Mucosa of descending colon (tissue), 3 donors: ENCODE measurements around the gene PSAP. TPM values are rescaled to one million over a fixed set of nuclear protein-coding genes. Genes with fewer than 3 reads are reported as not detected.
A peak's percentile ranks its signal among the peaks of the same experiment; 100 is the strongest.
"Not testable (repeated sequence)": the region's sequence is repeated elsewhere in the genome, so short reads cannot be mapped to it uniquely, and the experiment has no call there.

Source experiments
- ATAC-seq: fragments of 200-7000 bp; cut with Tn5 transposase; one replicate; pipeline ENCODE4 v1.9.1; 2020; ENCODE audit warnings: mild to moderate bottlenecking, moderate library complexity
- DNase-seq, 3 donors: peaks; one replicate each; pipeline ENCODE4 v3.0.0-alpha.2; 2020
- H3K36me3 ChIP-seq: fragments of 200-600 bp; one replicate; pipeline ENCODE4 v1.8.0; 2021; ENCODE audit warnings: low read depth, mild to moderate bottlenecking
- H3K4me1 ChIP-seq: fragments of 200-600 bp; one replicate; pipeline ENCODE4 v1.8.0; 2021; ENCODE audit warnings: low read depth, mild to moderate bottlenecking
- H3K4me3 ChIP-seq: fragments of 200-600 bp; one replicate; pipeline ENCODE4 v1.8.0; 2021; ENCODE audit warnings: mild to moderate bottlenecking
- H3K9me3 ChIP-seq: fragments of 200-600 bp; one replicate; pipeline ENCODE4 v1.8.0; 2021; ENCODE audit warnings: mild to moderate bottlenecking
- CTCF ChIP-seq: fragments of 200-600 bp; IDR thresholded peaks from one replicate; pipeline ENCODE4 v1.8.0; 2022; ENCODE audit warnings: antibody characterized with exemption, mild to moderate bottlenecking
- intact Hi-C, 2 donors: fragments of 100-400 bp; cut with DNase I in 1 of 2; cut with micrococcal nuclease in 1 of 2; formaldehyde crosslinking; loops; one replicate each; pipeline versions ENCODE4 v1.11.0 to v1.11.1; 2022; cut with DNase I, micrococcal nuclease
- long read RNA-seq, 2 donors: library from polyadenylated mRNA; unstranded; transcript quantifications; one replicate each; pipeline ENCODE4 v2.0.0, GENCODE V29; 2019 to 2021
- total RNA-seq, 3 donors: library from RNA; stranded (reverse); fragmentation: NEBNext Ultra II Directional in 2 of 3; extraction: Animal tissue kit (Norgen Biotek cat#: 25700) in 2 of 3; gene quantifications; one replicate each; pipeline versions ENCODE4 v1.2.1 to v1.2.4, GENCODE V29; 2021 to 2023
- donor health status: DM: no; HTN: no; CAD: no; lungs with moderate emphysema.
- donor health status: DM: no; HTN: no; CAD: no.
- donor health status: DM: no; HTN: yes; CAD: no.

The PSAP gene
- total RNA-seq = 100 to 1,000 TPM; 561 to 810 (median 653) TPM
- long read RNA-seq, donor 1, transcript PSAP-201 (14 exons, 2,830 nt) = minor isoform, 8 of 1,376 reads
- long read RNA-seq, donor 1, transcript PSAP-202 (14 exons, 2,872 nt) = major isoform, 490 of 1,376 reads
- long read RNA-seq, donor 1, partial matches to known transcripts = 117 of 1,376 reads
- long read RNA-seq, donor 1, other reads (novel, unspliced or antisense) = 761 of 1,376 reads
- long read RNA-seq, donor 2, transcript PSAP-202 (14 exons, 2,872 nt) = major isoform, 399 of 544 reads
- long read RNA-seq, donor 2, partial matches to known transcripts = 43 of 544 reads
- long read RNA-seq, donor 2, other reads (novel, unspliced or antisense) = 102 of 544 reads

- peaks cover 7% of the 10 kb centered on the region for H3K4me1 ChIP-seq
- H3K36me3 ChIP-seq = no peaks in the 10 kb centered on the region
- peak within 1 kb of the TSS; percentile 95 for H3K4me3 ChIP-seq
- no peaks in the 10 kb centered on the region for H3K9me3 ChIP-seq
- peak; percentile 99 to 100 (median 99) for DNase-seq
- intact Hi-C loops = no loop called here
- peak; percentile 98 for ATAC-seq
- no peak for TF ChIP-seq CTCF
Observed at GRCh38 chr10:71850743-71851464, at the start of gene PSAP. Gene PSAP, minus strand, starts transcription at chr10:71851251. Its CDS starts 30 bp downstream, at chr10:71851221.

GRCh38 chr10:71900441-71901180, 49.6 kb upstream of the PSAP start:
- no peak for TF ChIP-seq CTCF
- DNase-seq = no peak
- H3K9me3 ChIP-seq = no peaks in the 10 kb centered on the region
- no peaks in the 10 kb centered on the region for H3K36me3 ChIP-seq
- H3K4me1 ChIP-seq = no peaks in the 10 kb centered on the region
- no peak for ATAC-seq
- intact Hi-C loops = no loop called here
- H3K4me3 ChIP-seq = no peak overlapping the region

GRCh38 chr10:71899665-71900412, 48.8 kb upstream of the PSAP start:
- intact Hi-C loops = loop anchor here in 1 of 2 donors (5.0 kb wide), 1 partner anchor 147 kb away; no protein-coding TSS in a partner anchor
- TF ChIP-seq CTCF = no peak
- ATAC-seq = no peak
- DNase-seq = no peak
- Histone ChIP-seq H3K9me3 (no peaks in the 10 kb centered on the region), H3K4me3 (no peak overlapping the region), H3K4me1 (no peaks in the 10 kb centered on the region), H3K36me3 (no peaks in the 10 kb centered on the region)

- H3K9me3 ChIP-seq, ATAC-seq, H3K4me3 ChIP-seq, DNase-seq, H3K36me3 ChIP-seq, H3K4me1 ChIP-seq: not testable (repeated sequence)
- intact Hi-C loops = loop anchor here in 1 of 2 donors (5.0 kb wide), 1 partner anchor 149 kb away; no protein-coding TSS in a partner anchor
Observed at GRCh38 chr10:71898346-71898745, 47.3 kb upstream of the PSAP start.

GRCh38 chr10:71893920-71894319, 42.9 kb upstream of the PSAP start:
- Histone ChIP-seq H3K4me3 (no peak overlapping the region), H3K9me3 (no peaks in the 10 kb centered on the region), H3K36me3 (no peaks in the 10 kb centered on the region), H3K4me1 (peaks cover 8% of the 10 kb centered on the region)
- DNase-seq (no peak), ATAC-seq (no peak)
- intact Hi-C loops = no loop called here
- no peak for TF ChIP-seq CTCF
